Endothelial cell of umbilical vein (primary cell): ENCODE results near the gene LGALSL. TPM values are rescaled to one million over a fixed set of nuclear protein-coding genes. Genes with fewer than 3 reads are reported as not detected.

Source experiments
- BruUV-seq: library from RNA; stranded (reverse); fragments of 400-500 nt; replicated peaks from 2 replicates; lab custom pipeline; 2021; lab: Mats Ljungman, UMichigan
- CTCF ChIA-PET: fragments of 300-600, 350-600 bp; sonication (Branson Sonifier 250); formaldehyde crosslinking; loops from one replicate; lab custom pipeline; 2021; ENCODE audit warnings: antibody characterized with exemption, inconsistent platforms; lab: Charles Lee
- POLR2A ChIA-PET: fragments of 300-600, 350-600 bp; sonication (Branson Sonifier 250); formaldehyde crosslinking; loops from one replicate; lab custom pipeline; 2021; ENCODE audit warnings: antibody characterized with exemption, inconsistent platforms; lab: Charles Lee
- DNase-seq: peaks from one replicate; pipeline ENCODE4 v3.0.0-alpha.2; 2011; ENCODE audit warnings: low read depth, low spot score
- FAIRE-seq: peaks from 2 replicates; lab custom pipeline; 2011; peaks lifted over from hg19 to GRCh38; lab: Jason Lieb, UNC
- H2AFZ ChIP-seq: 2 replicates; pipeline ENCODE4 v1.6.0; 2012; ENCODE audit warnings: low read depth, low read length, control low read depth, inconsistent platforms
- H3K27ac ChIP-seq: 2 replicates; pipeline ENCODE4 v1.5.1; 2011; ENCODE audit warnings: low read depth, mild to moderate bottlenecking, control low read depth, low read length, moderate library complexity; ENCODE audit not compliant: insufficient read depth
- H3K27me3 ChIP-seq, 2 experiments: 2 replicates each; pipeline versions ENCODE4 v1.6.0 to v1.6.1; 2011; ENCODE audit warnings: low read length in 2 of 2, mixed read lengths in 1 of 2; ENCODE audit not compliant: control insufficient read depth in 2 of 2, insufficient read depth in 2 of 2
- H3K36me3 ChIP-seq, 2 experiments: 2 replicates in 1 of 2; 3 replicates in 1 of 2; pipeline ENCODE4 v1.5.1; 2011; ENCODE audit warnings: low read length in 2 of 2, mild to moderate bottlenecking in 1 of 2, moderate library complexity in 1 of 2; ENCODE audit not compliant: control insufficient read depth in 2 of 2, insufficient read depth in 2 of 2; ENCODE audit errors: extremely low read depth in 1 of 2
- H3K4me1 ChIP-seq: 3 replicates; pipeline ENCODE4 v1.5.1; 2011; ENCODE audit warnings: mild to moderate bottlenecking, low read length; ENCODE audit not compliant: control insufficient read depth, insufficient read depth; ENCODE audit errors: extremely low read depth
- H3K4me2 ChIP-seq: 2 replicates; pipeline ENCODE4 v1.6.1; 2011; ENCODE audit warnings: low read length, control low read depth, mixed read lengths; ENCODE audit not compliant: insufficient read depth
- H3K4me3 ChIP-seq, 3 experiments: fragments of 200-600 bp in 1 of 3; sonication (generic), shearing (Covaris generic) in 1 of 3; replicated peaks in 1 of 3; 2 replicates each; pipeline ENCODE4 v1.5.1; 2011 to 2016; ENCODE audit warnings: control low read depth in 3 of 3, low read length in 3 of 3, mild to moderate bottlenecking in 2 of 3, inconsistent platforms in 1 of 3, low read depth in 1 of 3, moderate library complexity in 1 of 3; ENCODE audit not compliant: insufficient read depth in 1 of 3
- H3K79me2 ChIP-seq: 2 replicates; pipeline ENCODE4 v1.6.0; 2012; ENCODE audit warnings: low read length, inconsistent platforms; ENCODE audit not compliant: control insufficient read depth, insufficient read depth
- H3K9ac ChIP-seq: replicated peaks from 2 replicates; pipeline ENCODE3; 2011; ENCODE audit warnings: low read length, control low read depth; ENCODE audit not compliant: insufficient read depth; ENCODE audit errors: extremely low read depth
- H3K9me1 ChIP-seq: replicated peaks from 3 replicates; pipeline ENCODE4 v1.6.0; 2011; ENCODE audit warnings: mild to moderate bottlenecking, low read length; ENCODE audit not compliant: control insufficient read depth, insufficient read depth; ENCODE audit errors: extremely low read depth
- H3K9me3 ChIP-seq: replicated peaks from 2 replicates; pipeline ENCODE4 v1.5.1; 2012; ENCODE audit warnings: low read length, inconsistent platforms; ENCODE audit not compliant: control insufficient read depth, insufficient read depth
- H4K20me1 ChIP-seq: replicated peaks from 2 replicates; pipeline ENCODE3; 2011; ENCODE audit warnings: mild to moderate bottlenecking, low read length; ENCODE audit not compliant: control insufficient read depth, insufficient read depth; ENCODE audit errors: extremely low read depth
- CTCF ChIP-seq, 2 donors: IDR thresholded peaks; 1 replicate in 1 of 2; 2 replicates in 1 of 2; pipeline ENCODE4 v1.5.1; 2011; ENCODE audit warnings: low read length in 2 of 2, mild to moderate bottlenecking in 2 of 2, moderate library complexity in 2 of 2, control low read depth in 1 of 2, inconsistent platforms in 1 of 2, low read depth in 1 of 2; ENCODE audit not compliant: insufficient read depth in 1 of 2; ENCODE audit errors: extremely low read depth in 1 of 2
- EZH2 ChIP-seq: IDR thresholded peaks from 2 replicates; pipeline ENCODE4 v1.6.1; 2012; ENCODE audit warnings: borderline replicate concordance, low read depth, mild to moderate bottlenecking, moderate library complexity, low read length, inconsistent platforms; ENCODE audit not compliant: severe bottlenecking
- GATA2 ChIP-seq: IDR thresholded peaks from 2 replicates; pipeline ENCODE4 v1.7.0; 2011; ENCODE audit warnings: low read depth, mild to moderate bottlenecking, moderate library complexity, mixed read lengths, low read length; ENCODE audit not compliant: insufficient read length, insufficient read depth
- JUN ChIP-seq: IDR thresholded peaks from 2 replicates; pipeline ENCODE4 v1.6.1; 2011; ENCODE audit warnings: borderline replicate concordance, low read depth; ENCODE audit not compliant: insufficient read length, insufficient read depth
- POLR2A ChIP-seq: IDR thresholded peaks from 2 replicates; pipeline ENCODE4 v1.6.1; 2012; ENCODE audit warnings: low read depth, mild to moderate bottlenecking, control low read depth, low read length
- POLR2AphosphoS5 ChIP-seq: IDR thresholded peaks from 2 replicates; pipeline ENCODE4 v1.6.1; 2012; ENCODE audit warnings: low read depth, mild to moderate bottlenecking, control low read depth, low read length, moderate library complexity; ENCODE audit not compliant: insufficient read depth
- dilution Hi-C: fragments of 300-500 bp; cut with MboI; formaldehyde crosslinking; loops from one replicate; pipeline ENCODE4 v1.15.0; 2019; ENCODE audit warnings: low sequenced_read_pairs; ENCODE audit not compliant: extremely low pct_ligation_motif_present
- intact Hi-C: fragments of 100-400 bp; cut with micrococcal nuclease; formaldehyde crosslinking; loops from one replicate; pipeline ENCODE4 v1.10.0; 2022
- polyA plus RNA-seq, 4 experiments: library from polyadenylated mRNA; depleted of rRNA in 3 of 4; stranded (reverse) in 3 of 4; unstranded in 1 of 4; fragments of >200 nt; gene quantifications; 2 replicates each; pipeline versions ENCODE4 v1.2.1 to v1.2.3, GENCODE V29; 2011 to 2012; ENCODE audit warnings: missing spikeins in 1 of 4
- total RNA-seq: library from RNA; stranded (reverse); gene quantifications from 2 replicates; pipeline ENCODE4 v1.2.3, GENCODE V29; 2021

LGALSL gene
- total and polyA plus RNA-seq, 2 donors (not counting 3 experiments of a cell fraction or from before 2014, with no cell fraction given) = 2.3 to 2.6 TPM

GRCh38 chr2:64470766-64471295 is 16.9 kb downstream of the LGALSL start:
- Histone ChIP-seq H3K4me1 (no peaks in the 10 kb centered on the region), H3K4me3 (no peak overlapping the region), H3K27ac (no peak overlapping the region), H3K79me2 (no peaks in the 10 kb centered on the region), H3K4me2 (no peak overlapping the region), H3K9me3 (no peaks in the 10 kb centered on the region), H3K9ac (no peak overlapping the region), H3K36me3 (no peaks in the 10 kb centered on the region), H4K20me1 (no peaks in the 10 kb centered on the region), H3K9me1 (no peaks in the 10 kb centered on the region), H3K27me3 (peaks cover 0 to 11% of the 10 kb centered on the region in 2 experiments), H2AFZ (no peak overlapping the region)
- FAIRE-seq (no peak), DNase-seq (no peak)
- ChIA-PET POLR2A (no interaction called here), CTCF (interaction anchor here (0.7 to 7.3 kb wide), 5 partner anchors 10 to 140 kb away, joined by 3 to 34 read pairs (median 4); no protein-coding TSS in a partner anchor)
- intact Hi-C loops (no loop called here), dilution Hi-C loops (no loop called here)
- no peak for TF ChIP-seq JUN
- no peak for TF ChIP-seq POLR2AphosphoS5
- TF ChIP-seq CTCF (IDR thresholded peaks at IDR 0.05; ENCODE audit: extremely low read depth in 1 of 2, insufficient read depth in 1 of 2, low read depth in 1 of 2, low read length in 2 of 2) = no peak
- no peak for TF ChIP-seq EZH2
- no peak for TF ChIP-seq GATA2
- no peak for TF ChIP-seq POLR2A
- BruUV-seq = no TSS peak
